ENCODE data around the gene ZNF519.
"Not testable (repeated sequence)": the region's sequence is repeated elsewhere in the genome, so short reads cannot be mapped to it uniquely, and the experiment has no call there.

DNA sequence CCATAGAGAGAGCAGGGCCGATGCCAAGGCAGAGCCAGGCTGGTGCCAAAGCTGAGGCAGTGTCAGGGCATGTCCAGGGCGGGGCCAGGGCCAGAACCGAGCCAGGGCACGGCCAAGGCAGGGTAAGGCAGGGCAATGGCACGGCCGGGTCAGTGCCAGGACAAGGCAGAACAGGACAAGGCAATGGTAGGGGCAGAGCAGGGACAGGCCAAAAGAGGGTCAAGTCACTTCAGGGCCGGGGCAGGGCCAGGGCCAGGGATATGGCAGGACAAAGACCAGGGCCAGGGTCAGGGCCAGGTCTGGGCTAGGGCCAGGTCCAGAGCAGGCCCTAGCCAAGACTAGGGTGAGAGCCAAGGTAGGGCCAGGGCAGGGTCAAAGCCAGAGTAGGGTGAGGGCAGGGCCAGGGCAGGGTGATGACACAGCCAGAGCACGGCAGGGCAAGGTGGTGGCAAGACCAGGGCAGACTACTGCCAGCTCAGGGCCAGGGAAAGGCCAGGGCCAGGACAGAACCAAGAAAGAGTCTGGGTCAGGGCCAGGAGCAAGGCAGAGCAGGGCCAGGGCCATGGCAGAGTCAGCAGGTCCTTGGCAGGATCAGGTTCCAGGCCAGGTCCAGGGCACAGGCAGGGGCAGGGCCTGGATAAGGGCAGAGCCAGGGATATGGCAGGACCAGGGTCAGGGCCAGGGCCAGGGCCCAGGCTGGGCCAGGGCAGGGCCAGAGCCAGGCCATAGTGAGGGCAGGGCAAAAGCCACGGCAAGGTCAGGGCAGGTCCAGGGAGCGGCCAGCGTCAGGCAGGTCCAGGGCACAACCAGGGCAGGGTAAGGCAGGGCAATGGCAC is 41.1 kb upstream of the ZNF519 start:
- TF ChIP-seq, protein P1, sequence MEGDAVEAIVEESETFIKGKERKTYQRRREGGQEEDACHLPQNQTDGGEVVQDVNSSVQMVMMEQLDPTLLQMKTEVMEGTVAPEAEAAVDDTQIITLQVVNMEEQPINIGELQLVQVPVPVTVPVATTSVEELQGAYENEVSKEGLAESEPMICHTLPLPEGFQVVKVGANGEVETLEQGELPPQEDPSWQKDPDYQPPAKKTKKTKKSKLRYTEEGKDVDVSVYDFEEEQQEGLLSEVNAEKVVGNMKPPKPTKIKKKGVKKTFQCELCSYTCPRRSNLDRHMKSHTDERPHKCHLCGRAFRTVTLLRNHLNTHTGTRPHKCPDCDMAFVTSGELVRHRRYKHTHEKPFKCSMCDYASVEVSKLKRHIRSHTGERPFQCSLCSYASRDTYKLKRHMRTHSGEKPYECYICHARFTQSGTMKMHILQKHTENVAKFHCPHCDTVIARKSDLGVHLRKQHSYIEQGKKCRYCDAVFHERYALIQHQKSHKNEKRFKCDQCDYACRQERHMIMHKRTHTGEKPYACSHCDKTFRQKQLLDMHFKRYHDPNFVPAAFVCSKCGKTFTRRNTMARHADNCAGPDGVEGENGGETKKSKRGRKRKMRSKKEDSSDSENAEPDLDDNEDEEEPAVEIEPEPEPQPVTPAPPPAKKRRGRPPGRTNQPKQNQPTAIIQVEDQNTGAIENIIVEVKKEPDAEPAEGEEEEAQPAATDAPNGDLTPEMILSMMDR (IDR thresholded peaks at IDR 0.05) = not testable (repeated sequence)
- TF ChIP-seq POLR2A (IDR thresholded peaks at IDR 0.05) = not testable (repeated sequence)
